ENCODE results near the gene TRIM15.

Gene TRIM15

GRCh38 chr6:30211899-30212298 lies 48.6 kb downstream of the TRIM15 start:
- H3K4me3 ChIP-seq (ENCODE audit: low read depth, low read length), result peak overlapping the region; percentile 93
- TF ChIP-seq CTCF (IDR thresholded peaks at IDR 0.05; ENCODE audit: control insufficient read depth, extremely low read depth, insufficient read depth), result no peak
- no peak for DNase-seq (ENCODE audit: low read depth)

DNA sequence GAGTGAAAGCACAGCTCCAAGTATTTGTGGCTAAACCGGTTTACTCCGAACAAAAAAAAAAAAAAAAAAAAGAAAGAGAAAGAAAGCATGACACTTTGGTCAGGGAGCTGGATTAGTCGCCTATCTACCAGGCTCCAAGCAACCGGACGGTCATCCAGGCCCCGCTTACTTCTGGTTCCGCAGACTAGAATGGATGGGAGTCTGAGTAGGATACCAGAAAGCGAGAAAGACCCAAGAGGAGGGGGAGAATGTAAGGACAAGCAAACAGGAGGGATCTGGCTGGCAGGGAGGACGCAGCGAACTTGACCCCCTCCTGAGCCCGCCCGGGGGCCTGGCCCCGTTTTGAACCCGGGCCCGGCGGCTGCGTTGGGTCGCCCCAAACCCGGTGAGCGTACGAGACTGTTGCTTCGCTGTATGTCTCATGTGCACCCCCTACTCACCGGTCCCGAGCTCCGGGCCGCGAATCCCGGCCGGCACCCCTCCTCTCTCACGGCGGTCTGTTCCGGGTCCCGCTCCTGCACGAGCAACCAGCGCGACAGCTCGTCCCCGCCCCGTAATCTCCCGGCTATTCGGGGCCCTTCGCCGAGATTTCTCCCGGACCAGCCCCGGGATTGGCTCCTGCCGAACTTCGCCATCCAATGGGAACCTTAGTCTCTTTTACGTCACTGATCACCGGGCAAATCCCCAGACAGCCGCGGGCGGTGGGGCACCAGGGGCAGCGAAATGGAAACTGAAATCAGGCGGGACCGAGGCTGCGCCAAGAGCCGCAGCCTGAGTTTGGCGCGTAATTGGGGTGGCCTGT lies 49.7 kb downstream of the TRIM15 start, which contains the start of gene TRIM26:
TRIM26 (minus strand) TSS at position 542 of the 802 bp plus-strand sequence. CDS start 14,303 bp downstream, outside the sequence.
- no peak for TF ChIP-seq CTCF (IDR thresholded peaks at IDR 0.05; ENCODE audit: control insufficient read depth, extremely low read depth, insufficient read depth)
- DNase-seq (ENCODE audit: low read depth), result peak; percentile 88
- H3K4me3 ChIP-seq (ENCODE audit: low read depth, low read length), result peak within 1 kb of the TSS; percentile 93

- TF ChIP-seq CTCF (IDR thresholded peaks at IDR 0.05; ENCODE audit: control insufficient read depth, extremely low read depth, insufficient read depth), result no peak
- peak overlapping the region; percentile 93 for H3K4me3 ChIP-seq (ENCODE audit: low read depth, low read length)
- no peak for DNase-seq (ENCODE audit: low read depth)
These were observed 50.3 kb downstream of the TRIM15 start for GRCh38 chr6:30213667-30213956.

DNA sequence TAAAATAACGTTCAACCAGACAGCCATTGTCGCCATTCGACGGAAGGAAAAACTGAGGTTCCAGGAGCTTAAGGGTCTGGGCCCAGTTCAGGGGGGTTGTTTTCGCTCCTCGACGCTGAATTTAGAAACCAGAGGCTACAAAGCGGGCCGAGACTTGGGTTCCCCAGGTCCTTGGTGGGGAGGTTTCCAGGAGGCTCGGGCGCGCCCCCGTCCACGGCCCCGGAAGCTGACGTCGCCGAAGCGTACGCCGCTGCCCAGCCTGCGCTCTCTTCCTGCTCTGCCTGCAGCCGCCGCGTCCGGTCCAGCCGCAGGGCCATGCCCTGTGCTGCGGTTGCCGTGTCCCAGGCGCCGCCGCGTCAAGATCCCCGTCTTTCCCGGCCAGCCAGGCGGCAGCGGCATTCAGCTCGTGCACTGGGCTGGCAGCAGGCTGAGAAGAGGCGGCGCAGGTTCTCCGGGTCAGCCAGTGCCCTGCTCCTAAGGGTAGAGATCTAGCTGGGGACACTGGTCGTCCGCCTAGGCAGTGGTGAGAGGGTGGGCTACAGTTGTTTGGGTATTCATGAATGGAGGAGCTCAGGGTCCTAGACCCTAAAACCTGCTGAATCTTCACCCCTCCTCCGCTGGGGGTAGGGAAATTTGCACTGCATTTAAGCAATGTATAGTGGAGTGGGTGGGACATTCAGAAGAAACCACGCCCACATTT lies 50.8 kb downstream of the TRIM15 start:
- no peak for DNase-seq (ENCODE audit: low read depth)
- no peak for TF ChIP-seq CTCF (IDR thresholded peaks at IDR 0.05; ENCODE audit: control insufficient read depth, extremely low read depth, insufficient read depth)
- peak overlapping the region; percentile 93 for H3K4me3 ChIP-seq (ENCODE audit: low read depth, low read length)

GRCh38 chr6:30214657-30214982 lies 51.3 kb downstream of the TRIM15 start:
- no peak for DNase-seq (ENCODE audit: low read depth)
- TF ChIP-seq CTCF (IDR thresholded peaks at IDR 0.05; ENCODE audit: control insufficient read depth, extremely low read depth, insufficient read depth), result no peak
- peak overlapping the region; percentile 93 for H3K4me3 ChIP-seq (ENCODE audit: low read depth, low read length)

- no peak overlapping the region for H3K4me3 ChIP-seq (ENCODE audit: low read depth, low read length)
- no peak for TF ChIP-seq CTCF (IDR thresholded peaks at IDR 0.05; ENCODE audit: control insufficient read depth, extremely low read depth, insufficient read depth)
- no peak for DNase-seq (ENCODE audit: low read depth)
These were observed 52.8 kb downstream of the TRIM15 start for GRCh38 chr6:30216096-30216495.

Measured in LNCaP clone FGC (cell line).